GM19372 (cell line): Measurements from ENCODE around the gene CAMTA2.
"Not testable (repeated sequence)": the region's sequence is repeated elsewhere in the genome, so short reads cannot be mapped to it uniquely, and the experiment has no call there.

ENCODE experiments used
- ATAC-seq: cut with Tn5 transposase; IDR thresholded peaks from one replicate; pipeline ENCODE4 v1.9.1; 2021; ENCODE audit warnings: mild to moderate bottlenecking, low read depth, moderate library complexity; ENCODE audit not compliant: unreplicated experiment

The CAMTA2 gene

GRCh38 chr17:4986951-4987766 is at the start of gene CAMTA2:
Gene CAMTA2 (minus strand): TSS chr17:4987675. CDS start chr17:4986222, 1,453 bp downstream.
- peak; percentile 70 for ATAC-seq

- no peak for ATAC-seq
These were observed 47.8 kb upstream of the CAMTA2 start, which contains the start of gene SLC52A1 for GRCh38 chr17:5035315-5035714. Gene SLC52A1 (minus strand): TSS chr17:5035426. CDS start chr17:5034606, 820 bp downstream.

GRCh38 chr17:5034651-5035050 is 47.2 kb upstream of the CAMTA2 start:
- no peak for ATAC-seq

- ATAC-seq = no peak
These were observed 46.6 kb upstream of the CAMTA2 start for GRCh38 chr17:5034063-5034462.

- ATAC-seq = no peak
These were observed 46.0 kb upstream of the CAMTA2 start for GRCh38 chr17:5033352-5034015.

GRCh38 chr17:5032865-5033264 is 45.4 kb upstream of the CAMTA2 start:
- ATAC-seq = no peak

- peak; percentile 72 for ATAC-seq
These were observed 44.0 kb upstream of the CAMTA2 start for GRCh38 chr17:5031365-5032082.

- ATAC-seq = not testable (repeated sequence)
These were observed 42.7 kb upstream of the CAMTA2 start for GRCh38 chr17:5030168-5030567.

- no peak for ATAC-seq
These were observed 40.4 kb upstream of the CAMTA2 start for GRCh38 chr17:5027916-5028315.

GRCh38 chr17:5027299-5027698 is 39.8 kb upstream of the CAMTA2 start:
- no peak for ATAC-seq

- ATAC-seq = no peak
These were observed 37.1 kb upstream of the CAMTA2 start for GRCh38 chr17:5024604-5025003.

- no peak for ATAC-seq
These were observed 36.2 kb upstream of the CAMTA2 start for GRCh38 chr17:5023588-5024147.

GRCh38 chr17:5022171-5022711 is 34.8 kb upstream of the CAMTA2 start:
- no peak for ATAC-seq

GRCh38 chr17:5020502-5021023 is 33.1 kb upstream of the CAMTA2 start:
- ATAC-seq = no peak

GRCh38 chr17:5019475-5019956 is 32.0 kb upstream of the CAMTA2 start:
- no peak for ATAC-seq

GRCh38 chr17:5014357-5014756 is 26.9 kb upstream of the CAMTA2 start:
- no peak for ATAC-seq

- ATAC-seq = no peak
These were observed 24.5 kb upstream of the CAMTA2 start for GRCh38 chr17:5011928-5012327.

GRCh38 chr17:5003214-5003867 is 15.9 kb upstream of the CAMTA2 start:
- no peak for ATAC-seq

- ATAC-seq = no peak
These were observed 14.8 kb upstream of the CAMTA2 start for GRCh38 chr17:5002121-5002788.
